A673 (cell line): ENCODE measurements around the gene TAF4.

Source experiments
- CTCF ChIP-seq: fragments of 300-800, 200-600 bp; sonication (generic); conservative IDR thresholded peaks from 2 replicates; pipeline ENCODE4 v1.5.1; 2017; ENCODE audit warnings: low read depth, mild to moderate bottlenecking, antibody characterized with exemption, low read length, moderate library complexity, mixed read lengths
- EZH2 ChIP-seq: fragments of 200-600 bp; sonication (generic); IDR thresholded peaks from 2 replicates; pipeline ENCODE4 v1.6.1; 2017; ENCODE audit warnings: borderline replicate concordance, low read depth, mild to moderate bottlenecking, mixed read lengths, antibody characterized with exemption, low read length; ENCODE audit not compliant: poor library complexity, severe bottlenecking

GRCh38 chr20:61967300-61967699 lies 98.4 kb downstream of the TAF4 start:
- TF ChIP-seq EZH2 (no peak), CTCF (no peak)
